HS-5 (cell line): ENCODE measurements around the gene C12orf75.
A peak's percentile ranks its signal among the peaks of the same experiment; 100 is the strongest.
"Not testable (repeated sequence)": the region's sequence is repeated elsewhere in the genome, so short reads cannot be mapped to it uniquely, and the experiment has no call there.

Source experiments
- DNase-seq: peaks from one replicate; pipeline ENCODE4 v3.0.0-alpha.2; 2012; ENCODE audit warnings: low read depth

The C12orf75 gene

GRCh38 chr12:105330283-105330930, at the start of gene C12orf75:
Gene C12orf75 (plus strand): TSS chr12:105330691. CDS start chr12:105330892, 201 bp downstream.
- peak; percentile 47 for DNase-seq

DNA sequence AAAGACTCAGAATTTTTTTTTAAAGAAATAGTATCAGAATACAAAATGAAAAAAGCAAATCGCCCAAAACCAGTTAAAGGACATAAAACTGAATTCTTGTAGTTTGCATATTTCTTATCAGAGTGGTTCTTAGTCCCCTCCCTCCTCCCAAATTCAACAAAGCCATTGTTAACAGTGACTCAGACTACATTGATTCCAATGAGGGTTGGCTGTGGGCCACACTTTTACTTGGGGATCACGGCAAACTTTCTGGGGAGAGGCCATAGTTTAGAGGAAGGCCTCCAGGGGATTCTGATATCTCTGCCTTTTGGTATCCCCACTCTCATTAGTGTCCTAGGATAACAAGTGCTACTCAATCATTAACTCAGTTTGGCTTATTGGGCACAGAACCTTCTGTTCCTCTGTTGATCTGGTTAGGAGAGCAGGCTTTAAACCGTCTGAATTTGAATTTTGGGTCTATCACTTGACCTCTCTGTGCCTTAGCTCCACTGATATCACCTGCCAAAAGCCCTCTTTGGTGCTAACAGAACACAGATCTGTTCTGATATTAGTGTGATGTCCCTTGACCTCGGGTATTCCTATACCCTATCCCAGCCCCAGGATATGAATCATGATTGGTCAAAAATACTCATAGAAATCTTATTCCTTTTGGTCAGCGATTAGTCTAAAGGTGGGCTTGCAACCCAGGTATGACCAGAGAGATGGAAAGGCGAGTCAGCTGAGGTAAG, 49.4 kb upstream of the C12orf75 start:
- DNase-seq: no peak

GRCh38 chr12:105281694-105282049, 48.8 kb upstream of the C12orf75 start:
- no peak for DNase-seq

DNA sequence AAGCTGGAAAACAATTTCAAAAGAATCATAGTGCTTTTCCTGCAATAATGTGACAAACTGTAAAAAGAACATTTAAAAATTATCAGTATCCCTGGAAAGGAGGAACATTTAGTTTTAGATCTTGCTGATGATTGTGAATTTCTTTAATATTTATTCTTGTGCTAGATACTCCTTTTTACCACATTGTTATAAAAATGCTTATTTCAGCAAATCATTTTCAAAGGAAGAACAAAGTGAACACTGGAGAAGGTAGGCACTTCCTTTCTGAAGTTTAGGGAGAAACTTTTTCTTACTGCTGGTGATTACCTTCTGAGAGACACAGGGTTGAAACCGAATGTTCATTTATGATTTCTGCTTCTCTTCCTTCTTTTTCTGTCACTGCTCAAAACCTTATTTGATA, 45.1 kb upstream of the C12orf75 start:
- no peak for DNase-seq

DNA sequence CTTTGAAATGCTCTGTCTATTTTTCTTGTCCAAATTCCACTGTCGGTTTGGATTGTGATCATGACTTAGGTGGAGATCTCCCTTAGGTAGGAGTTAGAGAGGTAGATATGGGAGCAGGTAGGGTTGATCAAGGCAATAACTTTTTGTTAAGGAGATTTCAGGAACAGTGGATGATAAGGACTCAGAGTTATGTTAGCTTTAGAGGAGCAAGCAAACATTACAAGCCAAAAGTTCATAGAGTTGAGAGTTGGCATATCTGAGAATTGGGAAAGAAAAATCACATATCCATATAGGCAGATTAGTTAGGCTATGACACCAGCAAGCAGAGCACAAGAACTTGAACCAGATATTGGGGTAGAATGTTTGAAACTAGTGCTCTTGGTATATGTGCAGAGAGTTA, 43.1 kb upstream of the C12orf75 start:
- no peak for DNase-seq

DNA sequence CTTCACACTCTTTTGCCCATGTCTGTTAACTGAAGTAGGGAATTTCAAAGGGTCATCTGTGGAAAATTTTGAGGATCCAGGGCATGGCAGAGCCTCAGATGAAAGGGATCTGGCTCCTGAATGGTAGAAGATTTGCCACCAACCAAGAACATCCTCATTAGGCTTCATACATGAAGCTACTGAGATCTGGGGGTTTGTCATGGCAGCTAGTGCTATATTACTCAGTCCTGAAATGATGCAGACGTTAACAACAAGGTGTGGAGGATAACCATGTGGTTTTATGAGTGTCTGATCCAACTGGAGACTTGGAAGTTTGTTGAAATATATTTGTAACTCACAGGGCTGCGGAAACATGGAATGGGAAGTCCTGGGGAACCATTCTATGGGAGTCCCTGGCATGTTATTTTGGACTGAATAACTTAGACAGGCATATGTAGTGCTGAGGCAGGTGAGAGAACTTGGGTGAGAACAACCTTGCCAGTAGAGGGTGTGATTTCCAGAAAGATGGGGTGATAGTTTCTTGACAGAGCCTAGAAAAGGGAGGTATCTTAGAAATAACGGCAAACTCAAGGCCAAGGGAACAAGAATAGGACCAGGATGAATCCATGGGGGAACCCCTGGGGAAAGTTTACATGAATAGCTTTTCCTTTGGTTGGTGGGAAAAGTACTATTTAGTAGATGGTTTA, 42.0 kb upstream of the C12orf75 start:
- DNase-seq: no peak

- no peak for DNase-seq
Measured at GRCh38 chr12:105289114-105289904, 41.2 kb upstream of the C12orf75 start.

- DNase-seq: no peak
Measured at GRCh38 chr12:105291531-105291930, 39.0 kb upstream of the C12orf75 start.

GRCh38 chr12:105292705-105293104, 37.8 kb upstream of the C12orf75 start:
- no peak for DNase-seq

DNA sequence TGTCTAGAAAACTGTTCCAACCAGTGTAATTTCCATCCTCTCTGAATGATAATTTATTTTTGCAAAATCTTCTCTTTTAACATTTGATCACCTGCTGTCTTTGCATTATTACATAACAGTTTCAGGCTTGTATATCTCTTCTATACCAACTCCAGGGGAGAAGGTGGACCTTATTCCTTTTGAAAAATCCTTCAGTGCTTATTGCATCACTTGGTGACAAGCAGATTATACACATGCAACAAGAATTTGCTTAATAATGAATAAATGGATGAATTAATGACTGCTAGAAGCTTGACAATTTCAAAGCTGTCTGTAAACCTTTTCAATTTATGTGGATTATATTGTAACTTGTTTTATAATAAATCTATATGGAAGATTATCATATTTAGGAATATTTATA, 37.3 kb upstream of the C12orf75 start:
- DNase-seq: no peak

DNA sequence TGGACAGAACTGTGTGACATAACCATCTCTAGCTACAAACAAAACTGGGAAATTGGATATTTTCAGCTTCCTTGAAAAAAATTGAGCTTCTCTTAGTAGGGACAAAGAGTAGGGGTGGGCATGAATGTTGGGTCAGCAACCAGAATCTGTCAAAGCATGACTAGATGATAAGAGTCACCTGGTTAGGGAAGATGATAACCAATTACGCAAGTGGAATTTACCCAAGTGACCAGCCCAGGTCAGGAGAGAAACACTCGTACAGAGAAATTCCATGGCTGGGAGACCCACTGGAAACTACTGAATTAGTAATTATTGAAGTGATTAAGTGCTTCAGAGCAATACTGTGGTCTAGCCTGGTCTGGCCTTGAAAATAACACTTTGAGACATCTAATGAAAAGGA, 36.3 kb upstream of the C12orf75 start:
- no peak for DNase-seq

- no peak for DNase-seq
Measured at GRCh38 chr12:105294886-105295479, 35.5 kb upstream of the C12orf75 start.

DNA sequence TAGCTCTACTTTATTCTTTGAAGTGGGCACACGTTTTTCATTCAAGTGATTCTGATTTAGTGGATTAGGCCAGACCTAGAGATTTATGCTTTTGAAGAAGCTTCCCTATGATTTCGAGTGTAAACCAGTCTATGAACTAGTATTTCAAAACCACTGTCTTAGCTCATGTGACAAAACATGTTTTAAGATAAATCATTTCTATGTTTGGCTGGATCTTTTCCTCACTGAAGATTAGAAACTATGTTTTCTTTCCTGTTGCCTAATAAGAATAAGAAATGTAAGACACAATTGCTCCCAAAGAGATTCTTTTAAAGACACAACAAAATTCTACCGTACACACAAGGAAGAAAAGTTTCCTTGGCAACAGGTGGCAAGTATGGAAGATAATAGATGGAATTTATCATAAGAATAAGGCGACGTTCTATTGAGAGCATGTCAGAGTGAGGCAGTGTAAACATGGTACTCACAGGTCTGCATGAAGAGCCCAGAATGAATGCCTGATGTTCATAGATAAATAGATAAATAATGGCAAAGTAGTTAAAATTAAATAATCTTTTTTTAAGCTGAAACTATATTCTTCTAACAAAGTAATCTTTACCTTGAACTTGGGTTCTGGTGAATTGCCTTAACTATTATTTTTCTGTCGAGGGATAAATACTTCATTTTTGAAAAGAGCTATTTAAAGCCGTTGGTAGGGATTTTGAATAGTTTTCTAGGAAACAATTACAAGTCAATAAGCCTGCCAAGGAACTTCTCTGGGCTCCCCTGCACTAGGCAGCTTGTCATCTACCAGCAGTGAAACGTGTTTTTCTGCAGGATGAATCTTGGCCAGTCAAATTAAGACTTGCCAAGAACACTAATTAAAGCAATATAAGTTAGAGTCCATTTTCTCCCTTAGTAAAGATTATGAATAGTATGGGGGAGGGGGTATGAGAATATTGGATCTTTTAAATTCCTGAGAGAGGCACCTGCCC, 34.1 kb upstream of the C12orf75 start:
- no peak for DNase-seq

GRCh38 chr12:105300883-105301282, 29.6 kb upstream of the C12orf75 start:
- no peak for DNase-seq

DNA sequence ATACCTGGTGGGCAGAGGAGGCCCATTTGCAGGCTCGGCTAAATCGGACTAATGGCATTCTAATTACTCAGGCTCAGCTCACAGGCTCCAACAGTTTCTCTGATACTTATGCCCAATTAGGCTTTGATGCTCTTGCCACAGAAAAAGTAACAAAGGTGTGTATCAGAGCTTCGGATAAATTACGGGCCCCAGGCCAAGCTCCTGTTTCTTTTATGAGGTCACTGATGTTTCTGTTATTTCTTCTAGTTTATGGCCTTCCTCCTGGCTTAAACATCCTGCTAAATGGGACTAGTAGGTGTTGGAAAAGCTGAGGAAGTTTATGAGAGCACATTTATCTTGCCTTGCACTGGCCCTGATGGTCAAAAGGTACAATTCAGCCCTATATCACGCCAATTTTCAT, 28.8 kb upstream of the C12orf75 start:
- DNase-seq: no peak

DNA sequence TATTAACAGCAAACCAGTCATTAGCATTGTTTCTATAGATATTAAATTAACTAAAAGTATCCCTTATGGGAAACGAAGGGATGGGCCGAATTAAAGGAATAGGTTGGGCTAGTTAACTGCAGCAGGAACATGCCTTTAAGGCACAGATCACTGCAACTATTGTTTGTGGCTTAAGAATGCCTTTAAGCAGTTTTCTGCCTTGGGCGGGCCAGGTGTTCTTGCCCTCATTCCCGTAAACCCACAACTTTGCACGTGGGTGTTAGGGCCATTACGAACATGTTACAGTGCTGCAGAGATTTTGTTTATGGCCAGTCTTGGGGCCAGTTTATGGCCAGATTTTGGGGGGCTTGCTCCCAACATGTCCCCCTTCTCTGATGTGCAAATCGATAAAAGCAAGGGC, 27.5 kb upstream of the C12orf75 start:
- DNase-seq: not testable (repeated sequence)

GRCh38 chr12:105304626-105305025, 25.9 kb upstream of the C12orf75 start:
- DNase-seq: not testable (repeated sequence)

- DNase-seq: not testable (repeated sequence)
Measured at GRCh38 chr12:105307601-105308314, 22.7 kb upstream of the C12orf75 start.

DNA sequence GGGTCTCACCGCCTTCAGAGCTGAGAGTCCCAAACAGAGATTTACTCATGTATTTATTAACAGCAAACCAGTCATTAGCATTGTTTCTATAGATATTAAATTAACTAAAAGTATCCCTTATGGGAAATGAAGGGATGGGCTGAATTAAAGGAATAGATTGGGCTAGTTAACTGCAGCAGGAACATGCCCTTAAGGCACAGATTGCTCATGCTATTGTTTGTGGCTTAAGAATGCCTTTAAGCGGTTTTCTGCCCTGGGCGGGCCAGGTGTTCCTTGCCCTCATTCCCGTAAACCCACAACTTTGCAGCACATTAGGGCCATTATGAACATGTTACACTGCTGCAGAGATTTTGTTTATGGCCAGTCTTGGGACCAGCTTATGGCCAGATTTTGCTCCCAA, 21.7 kb upstream of the C12orf75 start:
- DNase-seq: not testable (repeated sequence)

DNA sequence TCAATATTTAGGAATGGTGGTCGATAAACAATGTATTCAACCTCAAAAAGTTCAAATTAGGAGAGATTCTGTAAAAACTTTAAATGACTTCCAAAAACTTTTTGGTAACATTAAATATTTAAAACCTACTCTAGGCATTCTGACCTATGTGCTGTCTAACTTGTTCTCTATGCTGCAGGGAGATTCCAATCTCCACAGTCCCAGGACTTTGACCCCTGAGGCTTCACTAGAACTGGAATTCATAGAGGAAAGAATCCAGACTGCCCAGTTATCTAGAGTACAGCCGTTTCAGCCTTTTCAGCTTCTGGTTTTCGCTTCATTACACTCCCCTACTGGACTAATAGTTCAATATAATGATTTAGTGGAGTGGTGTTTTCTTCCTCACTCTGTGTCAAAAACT, 21.1 kb upstream of the C12orf75 start:
- not testable (repeated sequence) for DNase-seq
